Measurements from ENCODE around the gene PAX8. TPM values are rescaled to one million over a fixed set of nuclear protein-coding genes. Genes with fewer than 3 reads are reported as not detected.

The PAX8 gene
- polyA plus RNA-seq, 1 experiment = 1.6 TPM

GRCh38 chr2:113278073-113278741 is 514 bp downstream of the PAX8 start:
- ChIA-PET POLR2A (no interaction called here), CTCF (interaction anchor here (0.6 to 1.9 kb wide), 4 partner anchors 13 to 92 kb away, joined by 3 to 5 read pairs (median 3); no protein-coding TSS in a partner anchor)
- no peaks in the 10 kb centered on the region for H3K36me3 ChIP-seq (ENCODE audit: control insufficient read depth, insufficient read depth, low read length)
- H3K27me3 ChIP-seq (ENCODE audit: control insufficient read depth, insufficient read depth, low read length) = peaks cover 7% of the 10 kb centered on the region
- TF ChIP-seq CTCF (IDR thresholded peaks at IDR 0.05; ENCODE audit: insufficient read depth, low read depth, low read length) = no peak
- no peak for DNase-seq (ENCODE audit: low read depth)
- H3K4me3 ChIP-seq (ENCODE audit: low read depth, low read length) = no peak overlapping the region

GRCh38 chr2:113277474-113278072 is 1.1 kb downstream of the PAX8 start:
- no peak overlapping the region for H3K4me3 ChIP-seq (ENCODE audit: low read depth, low read length)
- DNase-seq (ENCODE audit: low read depth) = no peak
- CTCF ChIA-PET = interaction anchor here (0.6 to 1.9 kb wide), 3 partner anchors 12 to 29 kb away, joined by 3 to 5 read pairs (median 3); no protein-coding TSS in a partner anchor
- no peak for TF ChIP-seq CTCF (IDR thresholded peaks at IDR 0.05; ENCODE audit: insufficient read depth, low read depth, low read length)
- H3K27me3 ChIP-seq (ENCODE audit: control insufficient read depth, insufficient read depth, low read length) = peaks cover 9% of the 10 kb centered on the region
- POLR2A ChIA-PET = no interaction called here
- H3K36me3 ChIP-seq (ENCODE audit: control insufficient read depth, insufficient read depth, low read length) = no peaks in the 10 kb centered on the region

GRCh38 chr2:113276761-113277425 is 1.8 kb downstream of the PAX8 start:
- POLR2A ChIA-PET = no interaction called here
- peaks cover 9% of the 10 kb centered on the region for H3K27me3 ChIP-seq (ENCODE audit: control insufficient read depth, insufficient read depth, low read length)
- CTCF ChIA-PET = interaction anchor here (0.8 to 1.9 kb wide), 2 partner anchors 10 to 12 kb away, joined by 3 to 5 read pairs; no protein-coding TSS in a partner anchor

GRCh38 chr2:113276216-113276760 is 2.4 kb downstream of the PAX8 start:
- ChIA-PET POLR2A (no interaction called here), CTCF (interaction anchor here (0.8 to 1.9 kb wide), 3 partner anchors 9 to 20 kb away, joined by 3 to 5 read pairs (median 3); no protein-coding TSS in a partner anchor)
- H3K36me3 ChIP-seq (ENCODE audit: control insufficient read depth, insufficient read depth, low read length) = no peaks in the 10 kb centered on the region
- peaks cover 10% of the 10 kb centered on the region for H3K27me3 ChIP-seq (ENCODE audit: control insufficient read depth, insufficient read depth, low read length)
- TF ChIP-seq CTCF (IDR thresholded peaks at IDR 0.05; ENCODE audit: insufficient read depth, low read depth, low read length) = no peak
- DNase-seq (ENCODE audit: low read depth) = no peak
- H3K4me3 ChIP-seq (ENCODE audit: low read depth, low read length) = no peak overlapping the region

More at GRCh38 chr2:113276761-113277425, 1.8 kb downstream of the PAX8 start:
- Histone ChIP-seq H3K36me3 (ENCODE audit: control insufficient read depth, insufficient read depth, low read length) (no peaks in the 10 kb centered on the region), H3K4me3 (ENCODE audit: low read depth, low read length) (no peak overlapping the region)
- no peak for TF ChIP-seq CTCF (IDR thresholded peaks at IDR 0.05; ENCODE audit: insufficient read depth, low read depth, low read length)
- DNase-seq (ENCODE audit: low read depth) = no peak
